Activated T-helper 17 cell treated with anti-CD3 and anti-CD28 coated beads, Interleukin-2, amount 50 U/mL, for 72 hours (primary cell): ENCODE results near the gene KCNE4. TPM values are rescaled to one million over a fixed set of nuclear protein-coding genes. Genes with fewer than 3 reads are reported as not detected.

Source experiments
- ATAC-seq: fragments of 150-1000 bp; cut with Tn5 transposase; replicated peaks from 2 replicates; pipeline ENCODE4 v1.10.0; 2021; ENCODE audit warnings: mild to moderate bottlenecking, moderate library complexity
- H3K27ac Mint-ChIP-seq: one replicate; pipeline ENCODE4 v1.8.0; 2022; ENCODE audit warnings: mixed read lengths
- H3K27me3 Mint-ChIP-seq: one replicate; pipeline ENCODE4 v1.8.0; 2022; ENCODE audit warnings: mixed read lengths
- H3K36me3 Mint-ChIP-seq: one replicate; pipeline ENCODE4 v1.8.0; 2022; ENCODE audit warnings: low read depth, mild to moderate bottlenecking, mixed read lengths
- H3K4me1 Mint-ChIP-seq: one replicate; pipeline ENCODE4 v1.8.0; 2022; ENCODE audit warnings: mixed read lengths
- H3K4me3 Mint-ChIP-seq: one replicate; pipeline ENCODE4 v1.8.0; 2022; ENCODE audit warnings: mild to moderate bottlenecking, mixed read lengths
- H3K9me3 Mint-ChIP-seq: one replicate; pipeline ENCODE4 v1.8.0; 2022; ENCODE audit warnings: mixed read lengths
- total RNA-seq, 2 donors: library from RNA; stranded (reverse); gene quantifications; one replicate each; pipeline ENCODE4 v1.2.3, GENCODE V29; 2022

Gene KCNE4
- not detected for total RNA-seq

- no peaks in the 10 kb centered on the region for H3K9me3 Mint-ChIP-seq
- peaks cover 17% of the 10 kb centered on the region for H3K27me3 Mint-ChIP-seq
- no peaks in the 10 kb centered on the region for H3K36me3 Mint-ChIP-seq
- no peak for ATAC-seq
- H3K4me1 Mint-ChIP-seq: no peaks in the 10 kb centered on the region
- H3K4me3 Mint-ChIP-seq: no peak within 1 kb of the TSS
- no peak within 1 kb of the TSS for H3K27ac Mint-ChIP-seq
Measured at GRCh38 chr2:223051693-223052289, at the start of gene KCNE4. Gene KCNE4 (plus strand): TSS chr2:223052190. CDS start chr2:223052831, 641 bp downstream.

GRCh38 chr2:223003191-223003590 lies 48.8 kb upstream of the KCNE4 start:
- H3K27me3 Mint-ChIP-seq: peaks cover 14% of the 10 kb centered on the region

GRCh38 chr2:223005496-223005895 lies 46.5 kb upstream of the KCNE4 start:
- Mint-ChIP-seq H3K4me1 (no peaks in the 10 kb centered on the region), H3K36me3 (no peaks in the 10 kb centered on the region), H3K27me3 (peaks cover 12% of the 10 kb centered on the region), H3K4me3 (no peak overlapping the region), H3K27ac (no peak overlapping the region), H3K9me3 (peaks cover 5% of the 10 kb centered on the region)
- ATAC-seq: no peak

More at GRCh38 chr2:223003191-223003590, 48.8 kb upstream of the KCNE4 start:
- H3K9me3 Mint-ChIP-seq: no peaks in the 10 kb centered on the region
- H3K4me3 Mint-ChIP-seq: no peak overlapping the region
- no peak overlapping the region for H3K27ac Mint-ChIP-seq
- ATAC-seq: no peak
- H3K4me1 Mint-ChIP-seq: no peaks in the 10 kb centered on the region
- H3K36me3 Mint-ChIP-seq: no peaks in the 10 kb centered on the region

- H3K9me3 Mint-ChIP-seq: peaks cover 5% of the 10 kb centered on the region
- H3K4me1 Mint-ChIP-seq: no peaks in the 10 kb centered on the region
- H3K27me3 Mint-ChIP-seq: peaks cover 14% of the 10 kb centered on the region
- H3K4me3 Mint-ChIP-seq: no peak overlapping the region
- no peak for ATAC-seq
- H3K27ac Mint-ChIP-seq: no peak overlapping the region
- H3K36me3 Mint-ChIP-seq: no peaks in the 10 kb centered on the region
Measured at GRCh38 chr2:223007531-223007930, 44.5 kb upstream of the KCNE4 start.

GRCh38 chr2:223008162-223008561 lies 43.8 kb upstream of the KCNE4 start:
- Mint-ChIP-seq H3K27me3 (peaks cover 17% of the 10 kb centered on the region), H3K27ac (no peak overlapping the region), H3K4me1 (no peaks in the 10 kb centered on the region), H3K36me3 (no peaks in the 10 kb centered on the region), H3K9me3 (peaks cover 5% of the 10 kb centered on the region), H3K4me3 (no peak overlapping the region)
- no peak for ATAC-seq

GRCh38 chr2:223008956-223009355 lies 43.0 kb upstream of the KCNE4 start:
- no peaks in the 10 kb centered on the region for H3K4me1 Mint-ChIP-seq
- H3K4me3 Mint-ChIP-seq: no peak overlapping the region
- ATAC-seq: no peak
- H3K36me3 Mint-ChIP-seq: no peaks in the 10 kb centered on the region
- no peak overlapping the region for H3K27ac Mint-ChIP-seq
- H3K27me3 Mint-ChIP-seq: peaks cover 15% of the 10 kb centered on the region
- H3K9me3 Mint-ChIP-seq: peaks cover 5% of the 10 kb centered on the region

GRCh38 chr2:223010641-223011040 lies 41.3 kb upstream of the KCNE4 start:
- H3K27ac Mint-ChIP-seq: no peak overlapping the region

GRCh38 chr2:223012291-223012690 lies 39.7 kb upstream of the KCNE4 start:
- peaks cover 5% of the 10 kb centered on the region for H3K9me3 Mint-ChIP-seq
- H3K4me1 Mint-ChIP-seq: no peaks in the 10 kb centered on the region
- H3K4me3 Mint-ChIP-seq: no peak overlapping the region
- H3K27ac Mint-ChIP-seq: no peak overlapping the region
- peaks cover 15% of the 10 kb centered on the region for H3K27me3 Mint-ChIP-seq
- H3K36me3 Mint-ChIP-seq: no peaks in the 10 kb centered on the region
- no peak for ATAC-seq

More at GRCh38 chr2:223010641-223011040, 41.3 kb upstream of the KCNE4 start:
- Mint-ChIP-seq H3K9me3 (peaks cover 5% of the 10 kb centered on the region), H3K36me3 (no peaks in the 10 kb centered on the region), H3K27me3 (peaks cover 15% of the 10 kb centered on the region), H3K4me1 (no peaks in the 10 kb centered on the region), H3K4me3 (no peak overlapping the region)
- ATAC-seq: no peak

GRCh38 chr2:223019390-223019930 lies 32.5 kb upstream of the KCNE4 start:
- no peaks in the 10 kb centered on the region for H3K9me3 Mint-ChIP-seq
- no peak for ATAC-seq
- no peaks in the 10 kb centered on the region for H3K36me3 Mint-ChIP-seq
- H3K27ac Mint-ChIP-seq: no peak overlapping the region
- H3K27me3 Mint-ChIP-seq: no peaks in the 10 kb centered on the region
- no peak overlapping the region for H3K4me3 Mint-ChIP-seq
- H3K4me1 Mint-ChIP-seq: no peaks in the 10 kb centered on the region

- Mint-ChIP-seq H3K27me3 (no peaks in the 10 kb centered on the region), H3K4me1 (no peaks in the 10 kb centered on the region), H3K4me3 (no peak overlapping the region), H3K9me3 (no peaks in the 10 kb centered on the region), H3K36me3 (no peaks in the 10 kb centered on the region), H3K27ac (no peak overlapping the region)
- ATAC-seq: no peak
Measured at GRCh38 chr2:223019987-223020717, 31.8 kb upstream of the KCNE4 start.

- no peaks in the 10 kb centered on the region for H3K9me3 Mint-ChIP-seq
- H3K4me1 Mint-ChIP-seq: no peaks in the 10 kb centered on the region
- no peak for ATAC-seq
- no peak overlapping the region for H3K4me3 Mint-ChIP-seq
- no peaks in the 10 kb centered on the region for H3K36me3 Mint-ChIP-seq
- no peak overlapping the region for H3K27ac Mint-ChIP-seq
- no peaks in the 10 kb centered on the region for H3K27me3 Mint-ChIP-seq
Measured at GRCh38 chr2:223020971-223021675, 30.9 kb upstream of the KCNE4 start.

- Mint-ChIP-seq H3K4me3 (no peak overlapping the region), H3K27ac (no peak overlapping the region), H3K4me1 (no peaks in the 10 kb centered on the region), H3K36me3 (no peaks in the 10 kb centered on the region), H3K9me3 (no peaks in the 10 kb centered on the region), H3K27me3 (no peaks in the 10 kb centered on the region)
- ATAC-seq: no peak
Measured at GRCh38 chr2:223026357-223027110, 25.5 kb upstream of the KCNE4 start.

- H3K4me1 Mint-ChIP-seq: no peaks in the 10 kb centered on the region
- H3K9me3 Mint-ChIP-seq: peaks cover 4% of the 10 kb centered on the region
- H3K36me3 Mint-ChIP-seq: no peaks in the 10 kb centered on the region
- no peak overlapping the region for H3K4me3 Mint-ChIP-seq
- H3K27me3 Mint-ChIP-seq: no peaks in the 10 kb centered on the region
- ATAC-seq: no peak
- no peak overlapping the region for H3K27ac Mint-ChIP-seq
Measured at GRCh38 chr2:223027442-223027841, 24.5 kb upstream of the KCNE4 start.

GRCh38 chr2:223029287-223029686 lies 22.7 kb upstream of the KCNE4 start:
- Mint-ChIP-seq H3K9me3 (peaks cover 6% of the 10 kb centered on the region), H3K4me1 (no peaks in the 10 kb centered on the region), H3K27me3 (no peaks in the 10 kb centered on the region), H3K4me3 (no peak overlapping the region), H3K27ac (no peak overlapping the region), H3K36me3 (no peaks in the 10 kb centered on the region)
- no peak for ATAC-seq
